ENCODE data around the gene LRRC28.

Gene LRRC28

DNA sequence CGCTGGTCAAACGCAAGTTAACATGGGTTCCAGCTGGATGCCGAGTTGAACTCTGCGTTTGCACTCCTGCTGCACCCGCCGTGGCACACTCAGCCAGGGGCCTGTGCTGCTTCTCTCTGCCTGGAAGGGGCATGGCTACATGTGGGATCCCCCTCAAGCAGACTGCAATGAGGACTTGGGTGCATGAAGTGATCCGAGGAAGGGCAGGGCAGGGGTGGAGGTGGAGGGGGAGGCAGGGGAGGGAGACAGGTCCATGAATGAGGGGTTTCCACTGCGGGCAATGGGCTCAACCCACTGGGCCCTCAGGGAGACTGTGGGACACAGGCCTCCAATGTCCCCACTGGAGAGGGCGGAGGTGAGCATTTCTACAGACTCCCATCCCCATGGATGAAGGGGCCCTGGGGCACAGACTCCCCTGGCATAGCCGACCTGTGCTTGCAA is 172.9 kb downstream of the LRRC28 start:
- DNase-seq = no peak

DNA sequence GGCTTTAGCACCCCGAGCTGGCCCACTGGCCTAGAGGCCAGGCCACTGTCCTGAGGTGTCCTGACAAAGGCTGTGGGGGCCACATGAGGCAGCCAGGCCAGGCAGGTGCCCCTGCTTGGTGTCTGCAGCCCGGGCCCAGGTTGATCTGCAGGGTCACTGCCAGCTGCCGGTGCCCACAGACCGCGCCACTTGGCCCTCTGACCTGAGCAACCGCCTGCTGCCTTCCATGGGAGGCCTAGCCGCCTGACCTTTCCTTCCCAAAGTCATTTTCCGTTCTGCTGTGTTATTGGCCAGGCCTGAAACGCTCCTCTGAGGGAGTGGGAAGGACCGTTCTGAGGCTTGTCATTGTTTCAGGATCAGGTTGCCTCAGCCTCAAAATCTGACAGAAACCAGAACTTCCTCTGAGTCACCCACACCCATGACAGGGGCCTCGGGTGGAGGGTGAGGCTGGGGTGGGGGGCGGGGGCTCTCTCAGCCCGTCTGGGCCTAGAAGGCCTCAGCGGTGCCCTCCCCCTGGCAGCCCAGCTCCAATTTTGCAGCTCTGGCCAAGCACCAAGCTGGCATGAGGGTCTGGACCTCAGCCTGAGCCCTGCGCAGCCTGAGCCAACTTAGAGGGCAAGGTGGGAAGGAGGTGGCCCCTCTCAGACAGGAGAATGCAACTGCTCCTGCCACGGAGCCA is 173.8 kb downstream of the LRRC28 start:
- DNase-seq = peak; percentile 95

- DNase-seq = no peak
These were observed 174.5 kb downstream of the LRRC28 start for GRCh38 chr15:99425657-99426301.

GRCh38 chr15:99426431-99427105 is 175.3 kb downstream of the LRRC28 start:
- DNase-seq = no peak

- DNase-seq = no peak
These were observed 175.9 kb downstream of the LRRC28 start for GRCh38 chr15:99427210-99427609.

DNA sequence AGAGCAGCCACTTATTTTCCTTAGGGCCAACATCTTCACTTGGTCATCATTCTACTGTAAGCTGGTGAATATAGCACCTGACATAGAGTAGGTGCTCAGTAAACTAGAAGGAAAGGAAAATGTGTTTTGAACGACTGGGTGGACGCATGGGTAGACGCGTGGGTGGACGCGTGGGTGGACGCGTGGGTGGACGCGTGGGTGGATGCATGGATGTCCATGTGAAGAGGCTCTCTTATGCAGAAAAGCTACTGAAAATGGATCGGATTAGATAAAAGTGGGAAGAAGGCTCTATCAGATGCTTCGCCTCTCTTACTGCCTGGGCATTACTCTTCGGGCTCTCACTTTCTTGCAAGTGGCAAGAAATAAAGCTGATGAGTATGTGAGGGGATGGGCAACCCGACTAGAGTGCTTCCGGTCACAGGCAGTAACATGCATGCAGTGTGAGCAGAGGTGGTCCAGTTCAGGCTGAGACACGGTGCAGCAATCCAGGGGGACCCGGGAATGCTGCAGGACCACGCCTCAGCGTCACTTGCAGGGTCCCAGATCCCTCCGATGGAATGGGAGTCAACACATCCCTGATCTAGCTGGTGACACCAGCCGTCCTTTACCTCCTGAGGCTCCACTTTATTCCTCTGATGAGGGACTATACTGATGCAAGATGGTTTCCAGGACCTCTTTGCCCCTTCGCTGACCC is 176.5 kb downstream of the LRRC28 start:
- DNase-seq = no peak

DNA sequence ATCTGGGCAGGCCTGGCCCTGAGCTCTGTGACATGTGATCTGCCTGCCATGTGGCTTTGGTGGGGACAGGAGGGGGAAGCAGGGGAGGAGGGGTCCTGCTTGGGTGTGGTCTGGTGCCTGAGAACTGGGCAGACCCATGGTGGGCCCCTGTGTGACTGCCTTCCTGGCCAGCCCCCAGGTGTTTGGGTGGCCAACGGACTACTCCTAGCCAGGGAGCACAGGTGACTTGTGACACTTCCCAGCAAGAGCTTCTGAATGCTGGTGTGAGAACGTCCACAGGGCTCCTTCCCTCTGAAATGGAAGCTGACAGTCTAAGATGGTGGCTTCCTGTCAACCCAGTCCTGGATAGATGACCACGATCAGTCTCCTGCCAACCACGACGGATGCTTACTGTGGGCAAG is 178.4 kb downstream of the LRRC28 start:
- no peak for DNase-seq

- no peak for DNase-seq
These were observed 179.7 kb downstream of the LRRC28 start for GRCh38 chr15:99430881-99431401.

GRCh38 chr15:99431661-99432091 is 180.4 kb downstream of the LRRC28 start:
- no peak for DNase-seq

- no peak for DNase-seq
These were observed 181.2 kb downstream of the LRRC28 start for GRCh38 chr15:99432271-99433025.

DNA sequence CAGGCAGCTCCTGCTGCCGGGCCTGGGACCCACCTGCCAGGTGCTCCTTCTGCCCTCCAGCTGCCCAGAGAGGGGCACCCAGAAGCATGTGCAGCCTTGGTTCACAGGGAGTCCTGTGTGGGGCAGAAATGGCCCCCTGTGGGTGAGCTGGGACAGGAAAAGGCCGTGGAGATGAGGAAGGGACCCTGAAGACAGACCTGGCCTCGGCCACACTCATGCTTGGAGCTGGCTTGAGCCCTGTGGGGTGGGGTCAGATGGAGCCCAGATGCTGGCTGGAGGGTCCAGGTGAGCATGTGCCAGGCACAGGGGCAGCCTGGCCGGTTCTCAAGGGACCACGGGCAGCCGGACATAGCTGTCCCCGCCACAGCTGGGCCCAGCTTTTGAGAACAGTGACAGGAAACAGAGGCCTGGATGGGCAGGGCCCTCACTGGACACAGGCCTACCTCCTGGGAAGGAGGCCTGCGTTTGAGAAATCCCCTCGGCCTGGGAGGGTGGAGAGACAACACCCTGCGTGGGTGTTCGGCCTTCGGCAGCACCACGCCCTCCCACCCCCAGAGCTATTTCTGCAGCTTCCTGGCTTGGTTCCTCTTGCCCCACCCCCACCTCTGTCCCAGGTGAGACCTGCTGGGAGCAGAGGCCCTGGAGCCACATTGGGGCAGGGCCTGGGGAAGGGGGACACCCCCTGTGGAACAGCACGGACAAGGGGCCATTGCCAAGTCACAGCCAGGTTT is 181.9 kb downstream of the LRRC28 start:
- DNase-seq = peak; percentile 75

- DNase-seq = no peak
These were observed 182.6 kb downstream of the LRRC28 start for GRCh38 chr15:99433757-99434450.

GRCh38 chr15:99434506-99435112 is 183.3 kb downstream of the LRRC28 start:
- DNase-seq = no peak

DNA sequence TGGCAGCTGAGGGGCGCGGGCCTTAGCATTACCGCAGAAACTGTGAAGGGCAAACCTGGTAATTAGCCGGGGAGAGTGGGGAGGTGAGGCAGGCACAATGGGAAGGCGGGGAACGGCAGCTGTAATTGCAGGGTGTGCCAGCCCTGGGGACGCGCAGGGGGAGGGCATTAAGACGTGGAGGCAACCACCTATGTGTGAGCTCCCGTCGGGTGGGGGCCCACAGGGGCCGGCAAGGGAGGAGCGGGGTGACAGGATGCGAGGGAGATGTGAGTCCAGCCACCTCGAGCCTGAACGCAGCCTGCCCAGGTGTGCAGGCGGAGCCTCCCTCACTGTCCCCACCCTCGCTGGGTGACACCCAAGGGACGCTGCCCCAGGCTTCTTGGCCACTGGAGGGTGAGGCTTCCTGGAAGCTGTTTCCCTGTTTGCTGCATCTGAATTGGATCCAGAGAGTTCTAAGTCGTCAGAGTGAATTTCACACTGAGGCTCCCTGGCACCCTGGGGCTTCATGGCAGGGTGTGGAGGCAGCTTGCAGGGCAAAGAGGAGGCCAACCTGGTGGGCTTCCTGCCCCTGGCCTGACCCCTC is 183.9 kb downstream of the LRRC28 start:
- no peak for DNase-seq

GRCh38 chr15:99435877-99436541 is 184.7 kb downstream of the LRRC28 start:
- DNase-seq = no peak

DNA sequence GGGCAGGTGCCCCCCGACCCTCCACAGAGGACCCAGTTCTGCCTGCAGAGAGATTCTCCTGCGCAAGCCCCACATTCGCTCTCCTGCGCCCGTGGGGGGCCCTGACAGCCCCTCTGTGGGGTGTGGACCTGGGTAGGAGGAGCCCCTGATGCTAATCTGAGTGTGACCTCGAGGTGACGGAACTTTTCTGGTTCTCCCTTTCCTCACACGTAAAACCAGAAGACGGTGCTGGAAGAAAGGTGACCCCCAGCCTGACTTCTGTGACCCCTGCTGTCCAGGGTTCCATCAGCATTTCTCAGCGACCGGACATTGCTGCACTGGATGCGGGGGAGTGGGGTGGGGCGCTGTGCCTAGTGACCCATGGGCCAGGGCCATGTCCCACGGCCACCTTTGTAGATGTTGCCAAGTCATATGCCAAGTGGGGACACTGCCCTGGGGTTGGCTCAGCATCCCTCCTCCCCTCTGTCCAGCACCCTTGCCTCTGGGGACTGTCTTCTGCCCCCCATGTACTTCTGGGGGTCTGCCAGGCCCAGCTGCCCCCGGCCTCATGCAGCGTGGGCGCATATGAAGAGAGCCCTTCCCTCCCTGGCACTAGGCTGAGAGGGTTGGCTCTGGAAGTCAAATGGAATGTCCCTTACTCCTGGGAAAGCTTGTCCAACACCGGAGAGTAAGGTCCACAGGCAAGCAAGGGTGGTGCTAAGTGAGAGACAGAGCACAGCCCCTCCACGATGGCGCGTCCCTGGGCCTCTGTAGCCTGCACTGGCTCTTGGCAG is 185.4 kb downstream of the LRRC28 start:
- no peak for DNase-seq

DNA sequence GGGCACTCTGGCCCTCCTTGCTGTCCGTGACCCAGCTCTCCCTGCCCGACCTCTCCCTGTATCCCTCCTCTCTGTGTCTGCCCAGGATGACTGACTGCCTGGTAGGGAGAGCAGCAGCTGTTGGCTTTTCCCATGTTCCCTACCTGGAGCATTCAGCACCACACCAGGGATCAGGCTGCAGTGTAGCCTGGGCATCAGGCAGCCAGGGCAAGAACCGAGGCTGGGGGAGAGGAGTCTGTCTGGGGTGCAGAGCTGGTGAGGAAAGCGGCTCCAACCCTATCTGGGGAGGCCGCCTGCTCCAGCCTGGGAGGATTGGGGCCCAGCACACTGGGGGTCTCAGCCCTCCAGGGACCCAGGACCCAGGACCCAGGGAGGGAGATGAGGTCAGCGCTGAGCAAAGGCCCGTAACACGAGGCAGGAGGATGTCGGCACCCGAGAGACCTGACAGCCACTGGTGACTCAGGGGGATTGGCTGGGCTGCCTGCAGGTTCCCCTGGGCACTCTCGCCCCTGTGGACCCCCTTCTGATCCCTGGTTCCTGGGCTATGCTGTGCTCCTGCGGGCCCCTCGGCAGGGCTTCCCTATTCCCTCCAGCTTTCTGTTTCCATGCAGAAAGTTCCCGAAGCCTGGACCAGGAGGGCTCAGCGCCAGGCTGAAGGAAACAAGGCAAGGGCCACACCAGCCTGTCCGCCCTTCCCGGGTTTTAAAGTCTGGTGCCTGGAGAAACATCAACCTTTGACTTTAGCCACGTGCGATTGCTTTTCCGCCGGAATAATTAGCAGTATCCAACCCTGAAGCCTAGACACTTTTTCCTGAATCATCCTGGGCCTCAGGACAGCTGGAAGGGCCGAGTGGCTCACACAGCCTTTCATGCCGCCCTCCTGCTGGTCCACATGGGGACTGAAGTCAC is 186.3 kb downstream of the LRRC28 start:
- DNase-seq = no peak

DNA sequence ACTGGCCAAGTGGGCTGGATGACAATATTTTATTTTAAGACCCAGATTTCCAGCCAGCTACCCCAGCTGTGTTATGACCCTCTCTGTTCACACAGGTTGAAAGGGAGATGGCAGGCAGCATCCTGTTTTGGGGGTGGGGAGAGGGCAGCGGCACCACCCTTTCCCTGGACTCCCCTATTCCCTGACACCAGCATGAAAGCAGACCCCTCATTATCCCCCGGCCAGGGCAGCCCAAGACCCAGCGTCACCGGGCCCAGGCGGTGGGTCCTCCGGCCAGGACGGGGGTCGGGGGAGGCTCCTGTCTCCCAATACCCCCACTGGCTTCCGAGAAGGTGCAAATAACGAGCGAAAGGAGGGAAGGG is 186.9 kb downstream of the LRRC28 start:
- DNase-seq = no peak

All from inflammatory macrophage treated with lipopolysaccharide for 4 hours (primary cell).